Endothelial cell of umbilical vein (primary cell): Measurements from ENCODE around the gene VWA5A. TPM values are rescaled to one million over a fixed set of nuclear protein-coding genes. Genes with fewer than 3 reads are reported as not detected.

ENCODE experiments used
- BruUV-seq: library from RNA; stranded (reverse); fragments of 400-500 nt; replicated peaks from 2 replicates; lab custom pipeline; 2021; lab: Mats Ljungman, UMichigan
- CTCF ChIA-PET: fragments of 300-600, 350-600 bp; sonication (Branson Sonifier 250); formaldehyde crosslinking; loops from one replicate; lab custom pipeline; 2021; ENCODE audit warnings: antibody characterized with exemption, inconsistent platforms; lab: Charles Lee
- POLR2A ChIA-PET: fragments of 300-600, 350-600 bp; sonication (Branson Sonifier 250); formaldehyde crosslinking; loops from one replicate; lab custom pipeline; 2021; ENCODE audit warnings: antibody characterized with exemption, inconsistent platforms; lab: Charles Lee
- DNase-seq: peaks from one replicate; pipeline ENCODE4 v3.0.0-alpha.2; 2011; ENCODE audit warnings: low read depth, low spot score
- FAIRE-seq: peaks from 2 replicates; lab custom pipeline; 2011; peaks lifted over from hg19 to GRCh38; lab: Jason Lieb, UNC
- H2AFZ ChIP-seq: 2 replicates; pipeline ENCODE4 v1.6.0; 2012; ENCODE audit warnings: low read depth, low read length, control low read depth, inconsistent platforms
- H3K27ac ChIP-seq: 2 replicates; pipeline ENCODE4 v1.5.1; 2011; ENCODE audit warnings: low read depth, mild to moderate bottlenecking, control low read depth, low read length, moderate library complexity; ENCODE audit not compliant: insufficient read depth
- H3K27me3 ChIP-seq, 2 experiments: 2 replicates each; pipeline versions ENCODE4 v1.6.0 to v1.6.1; 2011; ENCODE audit warnings: low read length in 2 of 2, mixed read lengths in 1 of 2; ENCODE audit not compliant: control insufficient read depth in 2 of 2, insufficient read depth in 2 of 2
- H3K36me3 ChIP-seq, 2 experiments: 2 replicates in 1 of 2; 3 replicates in 1 of 2; pipeline ENCODE4 v1.5.1; 2011; ENCODE audit warnings: low read length in 2 of 2, mild to moderate bottlenecking in 1 of 2, moderate library complexity in 1 of 2; ENCODE audit not compliant: control insufficient read depth in 2 of 2, insufficient read depth in 2 of 2; ENCODE audit errors: extremely low read depth in 1 of 2
- H3K4me1 ChIP-seq: 3 replicates; pipeline ENCODE4 v1.5.1; 2011; ENCODE audit warnings: mild to moderate bottlenecking, low read length; ENCODE audit not compliant: control insufficient read depth, insufficient read depth; ENCODE audit errors: extremely low read depth
- H3K4me2 ChIP-seq: 2 replicates; pipeline ENCODE4 v1.6.1; 2011; ENCODE audit warnings: low read length, control low read depth, mixed read lengths; ENCODE audit not compliant: insufficient read depth
- H3K4me3 ChIP-seq, 3 experiments: fragments of 200-600 bp in 1 of 3; sonication (generic), shearing (Covaris generic) in 1 of 3; replicated peaks in 1 of 3; 2 replicates each; pipeline ENCODE4 v1.5.1; 2011 to 2016; ENCODE audit warnings: control low read depth in 3 of 3, low read length in 3 of 3, mild to moderate bottlenecking in 2 of 3, inconsistent platforms in 1 of 3, low read depth in 1 of 3, moderate library complexity in 1 of 3; ENCODE audit not compliant: insufficient read depth in 1 of 3
- H3K79me2 ChIP-seq: 2 replicates; pipeline ENCODE4 v1.6.0; 2012; ENCODE audit warnings: low read length, inconsistent platforms; ENCODE audit not compliant: control insufficient read depth, insufficient read depth
- H3K9ac ChIP-seq: replicated peaks from 2 replicates; pipeline ENCODE3; 2011; ENCODE audit warnings: low read length, control low read depth; ENCODE audit not compliant: insufficient read depth; ENCODE audit errors: extremely low read depth
- H3K9me1 ChIP-seq: replicated peaks from 3 replicates; pipeline ENCODE4 v1.6.0; 2011; ENCODE audit warnings: mild to moderate bottlenecking, low read length; ENCODE audit not compliant: control insufficient read depth, insufficient read depth; ENCODE audit errors: extremely low read depth
- H3K9me3 ChIP-seq: replicated peaks from 2 replicates; pipeline ENCODE4 v1.5.1; 2012; ENCODE audit warnings: low read length, inconsistent platforms; ENCODE audit not compliant: control insufficient read depth, insufficient read depth
- H4K20me1 ChIP-seq: replicated peaks from 2 replicates; pipeline ENCODE3; 2011; ENCODE audit warnings: mild to moderate bottlenecking, low read length; ENCODE audit not compliant: control insufficient read depth, insufficient read depth; ENCODE audit errors: extremely low read depth
- CTCF ChIP-seq, 2 donors: IDR thresholded peaks; 1 replicate in 1 of 2; 2 replicates in 1 of 2; pipeline ENCODE4 v1.5.1; 2011; ENCODE audit warnings: low read length in 2 of 2, mild to moderate bottlenecking in 2 of 2, moderate library complexity in 2 of 2, control low read depth in 1 of 2, inconsistent platforms in 1 of 2, low read depth in 1 of 2; ENCODE audit not compliant: insufficient read depth in 1 of 2; ENCODE audit errors: extremely low read depth in 1 of 2
- EZH2 ChIP-seq: IDR thresholded peaks from 2 replicates; pipeline ENCODE4 v1.6.1; 2012; ENCODE audit warnings: borderline replicate concordance, low read depth, mild to moderate bottlenecking, moderate library complexity, low read length, inconsistent platforms; ENCODE audit not compliant: severe bottlenecking
- dilution Hi-C: fragments of 300-500 bp; cut with MboI; formaldehyde crosslinking; loops from one replicate; pipeline ENCODE4 v1.15.0; 2019; ENCODE audit warnings: low sequenced_read_pairs; ENCODE audit not compliant: extremely low pct_ligation_motif_present
- intact Hi-C: fragments of 100-400 bp; cut with micrococcal nuclease; formaldehyde crosslinking; loops from one replicate; pipeline ENCODE4 v1.10.0; 2022
- polyA plus RNA-seq, 4 experiments: library from polyadenylated mRNA; depleted of rRNA in 3 of 4; stranded (reverse) in 3 of 4; unstranded in 1 of 4; fragments of >200 nt; gene quantifications; 2 replicates each; pipeline versions ENCODE4 v1.2.1 to v1.2.3, GENCODE V29; 2011 to 2012; ENCODE audit warnings: missing spikeins in 1 of 4
- total RNA-seq: library from RNA; stranded (reverse); gene quantifications from 2 replicates; pipeline ENCODE4 v1.2.3, GENCODE V29; 2021

Gene VWA5A
- total and polyA plus RNA-seq, 2 donors (not counting 3 experiments of a cell fraction or from before 2014, with no cell fraction given): 9.1 to 14.3 TPM

- BruUV-seq: no TSS peak
- Histone ChIP-seq H3K79me2 (no peaks in the 10 kb centered on the region), H3K9ac (no peak overlapping the region), H3K27ac (no peak overlapping the region), H3K4me1 (peaks cover 8% of the 10 kb centered on the region), H2AFZ (peak overlapping the region; percentile 96), H3K27me3 (peaks cover 6 to 9% of the 10 kb centered on the region in 2 experiments), H3K4me2 (peak overlapping the region; percentile 87), H3K9me3 (no peaks in the 10 kb centered on the region), H3K4me3 (peak overlapping the region; percentile 23 to 42 (median 38)), H3K36me3 (no peaks in the 10 kb centered on the region), H4K20me1 (no peaks in the 10 kb centered on the region), H3K9me1 (no peaks in the 10 kb centered on the region)
- DNase-seq: peak; percentile 14
- no peak for TF ChIP-seq CTCF (IDR thresholded peaks at IDR 0.05; ENCODE audit: extremely low read depth in 1 of 2, insufficient read depth in 1 of 2, low read depth in 1 of 2, low read length in 2 of 2)
- TF ChIP-seq EZH2: no peak
- dilution Hi-C loops (no loop called here), intact Hi-C loops (no loop called here)
- ChIA-PET POLR2A (no interaction called here), CTCF (interaction anchor here (1.1 to 4.8 kb wide), 4 partner anchors 20 to 118 kb away, joined by 3 to 38 read pairs (median 4); partner anchors contain the start of gene VWA5A)
- peak; percentile 53 for FAIRE-seq
Measured at GRCh38 chr11:124075841-124076651, 39.2 kb upstream of the VWA5A start.

GRCh38 chr11:124077266-124077665, 38.0 kb upstream of the VWA5A start:
- H3K36me3 ChIP-seq: no peaks in the 10 kb centered on the region
- ChIA-PET POLR2A (no interaction called here), CTCF (interaction anchor here (1.5 to 4.8 kb wide), 2 partner anchors 8 to 117 kb away, joined by 6 to 38 read pairs; no protein-coding TSS in a partner anchor)
- BruUV-seq: no TSS peak
- DNase-seq: no peak
- no peak overlapping the region for H3K4me3 ChIP-seq
- no peak for TF ChIP-seq CTCF (IDR thresholded peaks at IDR 0.05; ENCODE audit: extremely low read depth in 1 of 2, insufficient read depth in 1 of 2, low read depth in 1 of 2, low read length in 2 of 2)
- peaks cover 8% of the 10 kb centered on the region for H3K4me1 ChIP-seq
- dilution Hi-C loops (no loop called here), intact Hi-C loops (no loop called here)
- no peaks in the 10 kb centered on the region for H3K9me3 ChIP-seq
- H4K20me1 ChIP-seq: no peaks in the 10 kb centered on the region
- H3K27ac ChIP-seq: no peak overlapping the region
- H3K27me3 ChIP-seq: peaks cover 9 to 11% of the 10 kb centered on the region in 2 experiments
- H3K79me2 ChIP-seq: no peaks in the 10 kb centered on the region
- no peak overlapping the region for H2AFZ ChIP-seq
- H3K4me2 ChIP-seq: no peak overlapping the region
- no peaks in the 10 kb centered on the region for H3K9me1 ChIP-seq
- no peak for FAIRE-seq
- H3K9ac ChIP-seq: no peak overlapping the region
